ENCODE measurements around the gene CTSW.

DNA sequence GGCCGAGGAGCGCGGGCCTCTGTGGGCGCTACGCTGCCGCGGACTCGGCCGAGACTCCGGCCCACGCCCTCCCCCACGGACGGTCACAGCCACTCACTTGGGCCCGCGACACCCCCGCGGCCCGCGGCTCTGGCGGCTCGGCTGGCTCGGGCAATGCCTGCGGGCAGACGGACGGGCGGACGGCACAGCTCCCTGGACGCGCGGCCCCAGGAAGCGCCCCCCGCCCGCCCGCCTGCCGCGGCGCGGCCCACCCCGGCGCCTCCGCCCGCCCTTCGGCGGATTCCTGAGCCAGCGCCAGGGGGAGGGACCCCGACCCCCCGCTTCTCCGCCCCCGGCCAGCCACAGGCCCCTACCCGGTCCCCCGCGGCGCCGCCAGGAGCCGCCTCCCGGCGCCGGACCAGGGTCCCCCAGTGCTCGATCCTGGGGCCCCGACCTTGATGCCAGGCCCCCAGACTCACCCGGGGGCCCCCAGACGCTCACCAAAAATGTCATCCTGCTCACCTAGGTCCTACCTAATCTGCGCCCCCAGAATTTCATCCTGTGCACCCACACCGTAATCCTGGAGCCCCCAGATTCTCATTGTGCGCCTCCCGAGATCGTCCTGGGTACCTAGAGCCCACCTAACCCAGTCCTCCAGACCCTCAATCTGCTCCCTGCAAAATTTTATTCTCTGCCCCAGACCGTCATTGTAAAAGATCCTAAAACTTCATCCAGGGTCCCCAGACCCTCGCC is 6.9 kb upstream of the CTSW start, which contains the start of gene EFEMP2:
- TF ChIP-seq, protein P1, sequence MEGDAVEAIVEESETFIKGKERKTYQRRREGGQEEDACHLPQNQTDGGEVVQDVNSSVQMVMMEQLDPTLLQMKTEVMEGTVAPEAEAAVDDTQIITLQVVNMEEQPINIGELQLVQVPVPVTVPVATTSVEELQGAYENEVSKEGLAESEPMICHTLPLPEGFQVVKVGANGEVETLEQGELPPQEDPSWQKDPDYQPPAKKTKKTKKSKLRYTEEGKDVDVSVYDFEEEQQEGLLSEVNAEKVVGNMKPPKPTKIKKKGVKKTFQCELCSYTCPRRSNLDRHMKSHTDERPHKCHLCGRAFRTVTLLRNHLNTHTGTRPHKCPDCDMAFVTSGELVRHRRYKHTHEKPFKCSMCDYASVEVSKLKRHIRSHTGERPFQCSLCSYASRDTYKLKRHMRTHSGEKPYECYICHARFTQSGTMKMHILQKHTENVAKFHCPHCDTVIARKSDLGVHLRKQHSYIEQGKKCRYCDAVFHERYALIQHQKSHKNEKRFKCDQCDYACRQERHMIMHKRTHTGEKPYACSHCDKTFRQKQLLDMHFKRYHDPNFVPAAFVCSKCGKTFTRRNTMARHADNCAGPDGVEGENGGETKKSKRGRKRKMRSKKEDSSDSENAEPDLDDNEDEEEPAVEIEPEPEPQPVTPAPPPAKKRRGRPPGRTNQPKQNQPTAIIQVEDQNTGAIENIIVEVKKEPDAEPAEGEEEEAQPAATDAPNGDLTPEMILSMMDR (optimal IDR thresholded peaks at IDR 0.05 in 1 of 3, IDR thresholded peaks at IDR 0.05 in 1 of 3, conservative IDR thresholded peaks at IDR 0.05 in 1 of 3; ENCODE audit: extremely low read depth in 1 of 3, insufficient read depth in 2 of 3, low read length in 3 of 3): no peak
- no peak for TF ChIP-seq EZH2 (IDR thresholded peaks at IDR 0.05; ENCODE audit: low read length)
